GM12878 (cell line): ENCODE measurements around the gene TFCP2L1. TPM values are rescaled to one million over a fixed set of nuclear protein-coding genes. Genes with fewer than 3 reads are reported as not detected.

Experiments
- BHLHE40 ChIP-seq, 2 experiments: fragments of 450-650 bp in 1 of 2; IDR thresholded peaks; 2 replicates each; pipeline ENCODE4 v1.6.1; 2011 to 2017; ENCODE audit warnings: low read depth in 2 of 2, borderline replicate concordance in 1 of 2, improper control_type of control experiment in 1 of 2, low read length in 1 of 2, mild to moderate bottlenecking in 1 of 2
- HDGF ChIP-seq: fragments of 450-650 bp; IDR thresholded peaks from 2 replicates; pipeline ENCODE4 v1.6.1; 2016; ENCODE audit warnings: antibody characterized with exemption
- LARP7 ChIP-seq: fragments of 450-650 bp; IDR thresholded peaks from 2 replicates; pipeline ENCODE4 v1.6.1; 2017; ENCODE audit warnings: mild to moderate bottlenecking
- MLLT1 ChIP-seq: fragments of 450-650 bp; IDR thresholded peaks from 2 replicates; pipeline ENCODE4 v1.6.1; 2016; ENCODE audit warnings: mild to moderate bottlenecking
- MTA2 ChIP-seq: fragments of 450-650 bp; IDR thresholded peaks from 2 replicates; pipeline ENCODE4 v1.6.1; 2016; ENCODE audit warnings: low read depth, mild to moderate bottlenecking, moderate library complexity
- MYB ChIP-seq: fragments of 150-350 bp; IDR thresholded peaks from 2 replicates; pipeline ENCODE4 v1.6.1; 2014; ENCODE audit warnings: mild to moderate bottlenecking, low read depth, low read length, borderline replicate concordance
- NBN ChIP-seq: fragments of 450-650 bp; IDR thresholded peaks from 2 replicates; pipeline ENCODE4 v1.6.1; 2016
- PAX8 ChIP-seq: fragments of 450-650 bp; IDR thresholded peaks from 2 replicates; pipeline ENCODE4 v1.6.1; 2017; ENCODE audit warnings: mild to moderate bottlenecking, moderate library complexity
- TAF1 ChIP-seq: IDR thresholded peaks from 2 replicates; pipeline ENCODE4 v1.6.1; 2011; ENCODE audit warnings: mild to moderate bottlenecking, low read depth, low read length, borderline replicate concordance
- ZNF592 ChIP-seq: fragments of 450-650 bp; IDR thresholded peaks from 2 replicates; pipeline ENCODE4 v1.6.1; 2017; ENCODE audit warnings: mild to moderate bottlenecking, moderate library complexity
- ZNF622 ChIP-seq: fragments of 450-650 bp; IDR thresholded peaks from 2 replicates; pipeline ENCODE4 v1.6.1; 2017; ENCODE audit warnings: mild to moderate bottlenecking, inconsistent platforms
- polyA plus RNA-seq, 11 experiments: library from polyadenylated mRNA; depleted of rRNA in 4 of 11; unstranded in 6 of 11; stranded (reverse) in 5 of 11; fragments of >200 nt; fragmentation: Nextera tagmentation in 4 of 11; fragmentation: Illumina TruSeq in 1 of 11; extraction: Ambion mirVana in 4 of 11; extraction: Trizol in 1 of 11; gene quantifications; 1 replicate in 1 of 11; 2 replicates in 10 of 11; pipeline versions ENCODE4 v1.2.1 to v1.2.3, GENCODE V29; 2011 to 2016; ENCODE audit warnings: inconsistent platforms in 2 of 11, missing spikeins in 2 of 11, low read depth in 1 of 11
- total RNA-seq, 4 experiments: library from RNA; depleted of rRNA in 3 of 4; stranded (reverse); fragments of >200 nt in 3 of 4; fragmentation: Illumina TruSeq in 1 of 4; extraction: Trizol in 1 of 4; gene quantifications; 2 replicates each; pipeline versions ENCODE4 v1.2.1 to v1.2.3, GENCODE V29; 2013 to 2021
- TF ChIP-seq, protein P1 (sequence below): fragments of 450-650 bp; IDR thresholded peaks from 2 replicates; pipeline ENCODE4 v1.6.1; 2017; ENCODE audit warnings: antibody characterized with exemption, mild to moderate bottlenecking, moderate library complexity

Gene TFCP2L1
- total and polyA plus RNA-seq, 10 of the 15 experiments (the other 5 are each of a cell fraction or from before 2014, with no cell fraction given) = 0.02 to 0.21 (median 0.09) TPM; not detected in 1

GRCh38 chr2:121276341-121276740, 8.7 kb downstream of the TFCP2L1 start (continued):
- TF ChIP-seq ZNF592 (no peak), TAF1 (no peak), MLLT1 (no peak), BHLHE40 (IDR thresholded peaks at IDR 0.05; ENCODE audit: borderline replicate concordance in 1 of 2, low read depth in 2 of 2, low read length in 1 of 2) (no peak), HDGF (no peak), PAX8 (no peak), LARP7 (no peak), MTA2 (no peak), NBN (no peak), ZNF622 (no peak), MYB (no peak)
- TF ChIP-seq, protein P1, sequence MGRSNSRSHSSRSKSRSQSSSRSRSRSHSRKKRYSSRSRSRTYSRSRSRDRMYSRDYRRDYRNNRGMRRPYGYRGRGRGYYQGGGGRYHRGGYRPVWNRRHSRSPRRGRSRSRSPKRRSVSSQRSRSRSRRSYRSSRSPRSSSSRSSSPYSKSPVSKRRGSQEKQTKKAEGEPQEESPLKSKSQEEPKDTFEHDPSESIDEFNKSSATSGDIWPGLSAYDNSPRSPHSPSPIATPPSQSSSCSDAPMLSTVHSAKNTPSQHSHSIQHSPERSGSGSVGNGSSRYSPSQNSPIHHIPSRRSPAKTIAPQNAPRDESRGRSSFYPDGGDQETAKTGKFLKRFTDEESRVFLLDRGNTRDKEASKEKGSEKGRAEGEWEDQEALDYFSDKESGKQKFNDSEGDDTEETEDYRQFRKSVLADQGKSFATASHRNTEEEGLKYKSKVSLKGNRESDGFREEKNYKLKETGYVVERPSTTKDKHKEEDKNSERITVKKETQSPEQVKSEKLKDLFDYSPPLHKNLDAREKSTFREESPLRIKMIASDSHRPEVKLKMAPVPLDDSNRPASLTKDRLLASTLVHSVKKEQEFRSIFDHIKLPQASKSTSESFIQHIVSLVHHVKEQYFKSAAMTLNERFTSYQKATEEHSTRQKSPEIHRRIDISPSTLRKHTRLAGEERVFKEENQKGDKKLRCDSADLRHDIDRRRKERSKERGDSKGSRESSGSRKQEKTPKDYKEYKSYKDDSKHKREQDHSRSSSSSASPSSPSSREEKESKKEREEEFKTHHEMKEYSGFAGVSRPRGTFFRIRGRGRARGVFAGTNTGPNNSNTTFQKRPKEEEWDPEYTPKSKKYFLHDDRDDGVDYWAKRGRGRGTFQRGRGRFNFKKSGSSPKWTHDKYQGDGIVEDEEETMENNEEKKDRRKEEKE = no peak
- TF ChIP-seq, all 136 proteins: peak for 0
